Activated T-helper 1 cell treated with anti-CD3 and anti-CD28 coated beads, Interleukin-2, amount 50 U/mL, for 16 hours (primary cell): ENCODE results near the gene MED16.

Source experiments
- DNase-seq, 2 donors: peaks; one replicate each; pipeline ENCODE4 v3.0.0-alpha.2; 2020; ENCODE audit warnings: low read depth in 1 of 2, low spot score in 1 of 2

Gene MED16

DNA sequence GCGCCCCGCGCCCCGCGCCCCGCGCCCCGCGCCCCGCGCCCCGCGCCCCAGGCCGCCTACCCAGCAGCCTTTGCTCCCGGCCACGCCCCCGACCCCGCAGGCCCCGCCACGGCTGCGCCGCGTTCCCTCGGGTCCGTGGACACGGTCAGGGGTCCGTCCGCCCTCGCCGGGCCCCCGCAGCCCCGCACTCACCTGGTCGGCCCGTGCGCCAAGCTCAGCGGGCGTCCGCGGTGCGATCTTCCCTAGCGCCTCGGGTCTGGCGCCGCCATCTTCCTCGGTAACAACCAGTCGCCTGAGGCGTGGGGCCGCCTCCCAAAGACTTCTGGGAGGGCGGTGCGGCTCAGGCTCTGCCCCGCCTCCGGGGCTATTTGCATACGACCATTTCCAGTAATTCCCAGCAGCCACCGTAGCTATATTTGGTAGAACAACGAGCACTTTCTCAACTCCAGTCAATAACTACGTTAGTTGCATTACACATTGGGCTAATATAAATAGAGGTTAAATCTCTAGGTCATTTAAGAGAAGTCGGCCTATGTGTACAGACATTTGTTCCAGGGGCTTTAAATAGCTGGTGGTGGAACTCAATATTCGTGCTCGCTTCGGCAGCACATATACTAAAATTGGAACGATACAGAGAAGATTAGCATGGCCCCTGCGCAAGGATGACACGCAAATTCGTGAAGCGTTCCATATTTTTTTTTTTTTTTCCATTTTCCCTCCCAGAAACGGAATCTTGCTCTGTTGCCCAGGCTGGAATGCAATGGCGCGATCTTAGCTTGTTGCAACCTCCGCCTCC lies at the start of gene MED16, which contains the start of gene RNU6-9:
Gene MED16 (minus strand): TSS at position 294 of the 796 bp plus-strand sequence. CDS start 2,056 bp downstream, outside the sequence.
Gene RNU6-9 (plus strand): TSS at position 591 of the 796 bp plus-strand sequence.
- peak; percentile 73 to 83 for DNase-seq

- no peak for DNase-seq
Measured at GRCh38 chr19:942133-942645, 49.2 kb upstream of the MED16 start.

GRCh38 chr19:941292-942132 lies 48.5 kb upstream of the MED16 start:
- DNase-seq: no peak

- peak; percentile 36 to 54 for DNase-seq
Measured at GRCh38 chr19:940591-941291, 47.8 kb upstream of the MED16 start.

- DNase-seq: no peak
Measured at GRCh38 chr19:939922-940321, 46.9 kb upstream of the MED16 start.

- DNase-seq: no peak
Measured at GRCh38 chr19:939439-939838, 46.5 kb upstream of the MED16 start.

- no peak for DNase-seq
Measured at GRCh38 chr19:938233-938923, 45.4 kb upstream of the MED16 start.

DNA sequence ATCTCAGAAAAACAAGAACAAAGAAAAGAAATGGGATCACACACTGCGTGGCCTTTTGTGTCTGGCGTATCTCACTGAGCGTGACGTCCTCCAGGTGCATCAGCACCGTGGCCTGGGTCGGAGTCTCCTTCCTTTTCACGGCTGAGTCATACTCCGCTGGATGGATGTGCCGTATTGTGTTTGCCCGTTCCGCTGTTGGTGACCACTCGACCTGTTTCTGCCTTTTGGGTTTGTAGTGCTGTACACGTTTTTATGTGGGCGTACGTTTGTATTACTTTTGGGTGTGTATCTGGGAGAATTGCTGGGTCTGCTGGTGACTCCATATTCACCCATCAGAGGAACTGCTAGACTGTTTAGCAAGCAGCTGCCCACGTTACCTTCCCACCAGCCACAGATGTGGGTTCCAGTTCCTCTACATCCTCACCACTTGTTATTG lies 44.3 kb upstream of the MED16 start:
- no peak for DNase-seq

DNA sequence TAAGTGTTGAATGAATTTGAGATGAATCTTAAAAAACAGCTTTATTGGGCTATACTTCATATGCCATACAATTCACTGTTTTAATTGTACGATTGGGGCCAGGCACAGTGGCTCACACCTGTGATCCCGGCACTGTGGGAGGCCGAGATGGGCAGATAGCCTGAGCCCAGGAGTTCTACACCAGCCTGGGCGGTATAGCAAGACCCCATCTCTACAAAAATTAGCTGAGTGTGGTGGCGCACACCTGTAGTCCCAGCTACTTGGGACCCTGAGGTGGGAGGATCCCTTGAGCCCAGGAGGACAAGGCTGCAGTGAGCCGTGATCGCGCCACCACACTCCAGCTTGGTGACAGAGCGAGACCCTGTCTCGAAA lies 43.2 kb upstream of the MED16 start:
- DNase-seq: no peak

- no peak for DNase-seq
Measured at GRCh38 chr19:934865-935479, 42.0 kb upstream of the MED16 start.

DNA sequence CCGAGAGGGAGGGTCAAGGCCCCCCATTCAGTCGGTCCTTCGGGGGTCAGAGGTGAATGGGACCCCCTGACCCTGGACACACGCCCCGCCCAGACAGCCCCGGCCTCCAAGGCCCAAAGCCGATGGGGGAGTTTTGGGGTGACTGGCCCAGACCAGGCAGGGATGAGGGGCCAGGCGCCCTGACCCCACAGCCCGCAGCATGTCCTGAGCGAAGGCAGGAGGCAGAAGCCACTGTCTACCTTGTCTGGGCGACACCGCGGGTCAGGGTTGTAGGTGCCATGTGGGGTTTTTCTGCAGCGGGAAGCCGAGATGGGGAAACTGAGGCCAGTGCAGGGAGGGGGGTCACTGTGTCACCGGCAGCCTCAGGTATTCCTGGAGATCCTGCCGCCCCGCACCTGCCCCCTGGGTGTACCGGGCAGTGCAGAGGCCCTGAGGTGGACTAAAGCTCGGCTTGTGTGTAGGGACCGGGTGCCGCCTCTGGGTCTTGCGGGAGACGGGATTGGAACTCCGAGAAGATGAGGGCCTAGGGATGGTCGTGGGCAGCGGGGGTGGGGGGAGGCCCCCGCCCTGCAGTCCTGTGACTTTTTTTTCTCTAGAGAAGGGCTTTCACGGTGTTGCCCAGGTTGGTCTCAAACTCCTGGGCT lies 41.3 kb upstream of the MED16 start:
- no peak for DNase-seq

GRCh38 chr19:933553-933882 lies 40.5 kb upstream of the MED16 start:
- no peak for DNase-seq

DNA sequence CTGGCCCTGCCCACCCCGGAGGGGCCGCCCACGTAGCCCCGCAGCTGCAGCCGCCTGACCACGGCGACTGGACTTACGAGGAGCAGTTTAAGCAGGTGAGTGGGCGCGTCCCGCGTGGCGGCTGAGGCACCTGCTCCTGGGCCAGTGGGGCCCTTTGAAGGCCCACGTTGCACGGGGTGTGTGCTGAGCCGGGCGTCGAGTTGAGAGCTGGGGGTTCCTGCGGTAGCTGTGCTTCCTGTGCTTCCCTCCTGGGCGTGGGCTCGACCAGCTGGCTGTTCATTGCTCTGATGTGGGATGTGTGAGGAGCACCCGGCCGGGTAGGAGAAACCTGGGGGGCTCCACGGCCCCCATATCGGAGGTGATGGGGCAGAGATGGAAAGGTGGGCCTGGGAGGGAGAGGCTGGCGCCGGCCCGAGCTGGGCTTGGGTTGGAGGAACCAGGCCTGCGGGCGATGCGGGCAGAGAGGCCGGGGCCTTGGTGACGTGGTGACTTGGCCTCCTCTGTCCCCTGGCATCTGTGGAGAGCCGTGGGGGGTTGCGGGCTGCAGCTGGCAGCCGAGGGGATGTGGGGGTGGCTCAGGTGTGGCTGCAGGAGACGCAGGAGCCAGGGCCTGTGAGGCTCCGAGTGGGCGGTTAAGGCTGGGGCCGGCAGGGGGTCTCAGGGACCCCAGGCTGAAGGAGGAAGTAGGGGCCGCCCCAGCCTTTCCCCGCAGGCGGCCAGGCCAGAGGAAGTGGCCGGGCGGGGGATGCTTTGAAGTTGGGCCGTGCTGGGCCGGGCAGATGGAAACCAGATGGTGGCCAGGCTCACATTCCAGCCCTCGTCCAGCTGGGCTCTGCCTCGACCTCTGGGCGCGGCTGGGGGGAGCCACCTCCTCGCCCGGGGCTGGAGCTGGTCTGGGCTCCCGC lies 39.9 kb upstream of the MED16 start:
- no peak for DNase-seq

DNA sequence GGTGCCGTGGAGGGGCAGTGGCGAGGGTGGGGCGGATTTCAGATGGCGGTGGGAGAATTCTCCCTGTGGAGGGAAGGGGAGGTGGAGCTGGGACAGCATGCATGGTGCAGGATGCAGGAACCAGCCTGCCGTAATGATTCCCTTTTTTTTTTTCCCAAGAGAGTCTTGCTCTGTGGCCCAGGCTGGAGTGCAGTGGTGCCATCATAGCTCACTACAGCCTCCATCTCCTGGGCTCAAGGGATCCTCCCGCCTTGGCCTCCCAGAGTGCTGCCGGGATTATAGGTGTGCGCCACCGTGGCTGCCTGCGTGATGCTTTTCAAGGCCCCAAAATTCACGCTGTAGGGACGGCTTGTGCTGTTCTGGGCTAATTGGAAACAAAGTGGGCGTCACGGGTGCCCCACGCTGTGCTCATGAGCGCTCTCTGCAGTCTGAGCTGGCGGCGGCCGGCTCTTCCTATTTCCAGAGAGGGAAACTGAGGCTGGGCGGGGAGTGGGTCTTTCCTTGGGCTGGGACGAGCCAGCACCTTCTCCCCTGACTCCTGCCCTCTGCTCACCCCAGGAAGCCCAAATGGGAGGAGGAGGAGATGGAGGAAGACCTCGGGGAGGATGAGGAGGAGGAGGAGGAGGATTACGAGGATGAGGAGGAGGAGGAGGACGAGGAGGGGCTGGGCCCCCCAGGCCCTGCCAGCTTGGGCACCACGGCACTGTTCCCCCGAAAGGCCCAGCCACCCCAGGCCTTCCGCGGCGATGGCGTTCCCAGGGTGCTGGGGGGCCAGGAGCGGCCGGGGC lies 39.1 kb upstream of the MED16 start:
- DNase-seq: no peak

DNA sequence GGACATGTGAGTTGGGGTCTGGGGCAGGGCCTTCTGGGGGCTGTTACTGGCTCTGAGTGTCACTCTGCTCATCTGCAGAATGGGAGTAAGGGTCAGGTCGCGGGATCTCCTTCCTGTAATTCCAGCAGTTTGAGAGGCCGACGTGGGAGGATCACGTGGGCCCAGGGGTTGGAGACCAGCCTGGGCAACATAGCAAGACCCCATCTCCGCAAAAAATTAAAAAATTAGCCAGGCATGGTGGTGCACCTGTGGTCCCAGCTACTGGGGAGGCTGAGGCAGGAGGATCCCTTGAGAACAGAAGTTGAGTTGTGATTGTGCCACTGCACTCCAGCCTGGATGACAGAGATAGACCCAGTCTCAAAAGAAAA lies 36.9 kb upstream of the MED16 start:
- DNase-seq: no peak

DNA sequence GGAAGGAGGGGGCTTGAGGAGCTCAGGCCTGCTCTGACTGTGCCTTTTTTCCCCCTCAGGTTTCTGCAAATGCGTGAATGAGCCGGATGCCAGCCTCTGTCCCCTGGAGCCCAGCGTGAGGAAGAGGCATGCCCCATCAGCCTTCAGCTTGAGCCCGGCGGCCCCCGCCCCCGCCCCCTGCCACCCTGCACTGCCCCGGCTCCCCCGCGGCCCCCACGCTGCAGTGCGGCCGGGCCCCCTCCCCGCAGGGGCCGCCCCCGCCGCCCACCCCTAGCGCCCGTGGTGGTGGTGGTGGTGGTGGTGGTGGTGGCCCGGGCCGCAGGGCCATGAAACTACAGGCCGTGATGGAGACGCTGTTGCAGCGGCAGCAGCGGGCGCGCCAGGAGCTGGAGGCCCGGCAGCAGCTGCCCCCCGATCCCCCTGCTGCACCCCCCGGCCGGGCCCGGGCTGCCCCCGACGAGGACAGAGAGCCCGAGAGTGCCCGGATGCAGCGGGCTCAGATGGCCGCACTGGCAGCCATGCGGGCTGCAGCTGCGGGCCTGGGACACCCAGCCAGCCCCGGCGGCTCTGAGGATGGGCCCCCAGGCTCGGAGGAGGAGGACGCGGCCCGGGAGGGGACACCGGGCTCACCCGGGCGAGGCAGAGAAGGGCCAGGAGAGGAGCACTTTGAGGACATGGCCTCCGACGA lies 36.4 kb upstream of the MED16 start:
- no peak for DNase-seq

DNA sequence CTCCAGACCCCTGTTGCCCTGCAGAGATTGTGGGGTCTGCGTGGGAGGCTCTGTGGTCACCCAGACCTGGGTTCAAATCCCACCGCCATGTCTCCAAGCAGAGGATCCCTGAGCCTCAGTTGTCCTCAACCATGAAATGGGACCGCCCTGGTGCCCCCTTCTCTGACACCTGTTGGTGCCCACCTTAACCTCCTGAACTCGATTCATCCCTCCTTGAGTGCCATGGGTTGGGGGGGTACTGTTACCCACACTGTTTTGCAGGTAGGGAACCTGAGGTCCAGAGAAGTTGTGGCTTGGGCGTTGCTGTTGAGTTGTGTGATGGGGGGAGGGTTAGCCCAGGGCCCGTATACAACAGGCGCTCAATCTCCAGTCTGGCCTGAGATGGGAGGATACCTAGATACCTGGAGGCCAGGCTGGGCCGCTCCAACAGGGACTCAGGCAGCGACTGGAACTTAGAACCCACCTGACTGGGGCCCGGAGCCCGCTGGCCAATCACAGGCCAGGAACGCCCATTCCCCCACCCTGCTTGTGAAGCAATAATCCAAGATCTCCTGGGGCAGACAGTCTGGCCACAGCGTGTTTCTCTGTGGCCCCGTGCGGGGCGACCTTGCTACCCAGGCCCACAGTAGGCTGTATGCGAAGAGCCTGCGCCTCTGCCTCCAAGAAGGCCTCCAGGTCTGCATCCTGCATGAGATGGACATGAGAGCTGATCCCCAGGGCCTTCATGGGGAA lies 35.6 kb upstream of the MED16 start:
- no peak for DNase-seq
